Epidermal melanocyte (primary cell): Measurements from ENCODE around the gene LYL1.
A peak's percentile ranks its signal among the peaks of the same experiment; 100 is the strongest.

Source experiments
- DNase-seq: peaks from one replicate; pipeline ENCODE4 v3.0.0; 2011; ENCODE audit warnings: low spot score; ENCODE audit not compliant: insufficient read length

The LYL1 gene

DNA sequence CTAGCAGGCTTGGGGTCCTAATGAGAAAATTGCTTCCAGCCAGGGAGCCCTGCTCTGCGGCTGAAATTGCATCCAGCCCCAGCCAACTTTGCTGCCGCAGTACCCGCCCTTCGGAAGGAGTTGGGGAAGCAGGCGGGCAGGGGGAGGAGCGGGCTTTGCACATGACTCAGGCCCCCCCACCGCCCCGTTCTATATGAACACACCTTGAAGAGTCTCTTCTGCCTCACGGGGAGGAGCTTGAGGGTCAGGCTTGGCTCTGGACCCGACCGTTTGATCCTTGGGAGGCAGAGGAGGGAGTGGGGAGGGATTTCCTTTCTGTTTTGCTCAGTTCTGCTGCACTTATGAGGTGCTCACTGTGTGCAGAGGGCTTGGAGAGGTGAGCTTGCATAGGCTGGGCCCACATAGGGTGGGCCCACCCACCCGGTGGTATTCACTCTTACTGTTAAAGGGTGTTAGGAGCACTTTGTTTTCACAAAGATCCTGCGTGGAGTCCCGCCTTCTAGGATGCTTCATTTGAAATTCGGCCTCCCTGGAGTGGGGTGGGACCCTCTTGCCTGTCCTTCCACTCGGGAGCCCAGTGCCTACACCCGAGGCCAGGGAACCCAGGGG is 46.5 kb downstream of the LYL1 start:
- DNase-seq, result no peak

DNA sequence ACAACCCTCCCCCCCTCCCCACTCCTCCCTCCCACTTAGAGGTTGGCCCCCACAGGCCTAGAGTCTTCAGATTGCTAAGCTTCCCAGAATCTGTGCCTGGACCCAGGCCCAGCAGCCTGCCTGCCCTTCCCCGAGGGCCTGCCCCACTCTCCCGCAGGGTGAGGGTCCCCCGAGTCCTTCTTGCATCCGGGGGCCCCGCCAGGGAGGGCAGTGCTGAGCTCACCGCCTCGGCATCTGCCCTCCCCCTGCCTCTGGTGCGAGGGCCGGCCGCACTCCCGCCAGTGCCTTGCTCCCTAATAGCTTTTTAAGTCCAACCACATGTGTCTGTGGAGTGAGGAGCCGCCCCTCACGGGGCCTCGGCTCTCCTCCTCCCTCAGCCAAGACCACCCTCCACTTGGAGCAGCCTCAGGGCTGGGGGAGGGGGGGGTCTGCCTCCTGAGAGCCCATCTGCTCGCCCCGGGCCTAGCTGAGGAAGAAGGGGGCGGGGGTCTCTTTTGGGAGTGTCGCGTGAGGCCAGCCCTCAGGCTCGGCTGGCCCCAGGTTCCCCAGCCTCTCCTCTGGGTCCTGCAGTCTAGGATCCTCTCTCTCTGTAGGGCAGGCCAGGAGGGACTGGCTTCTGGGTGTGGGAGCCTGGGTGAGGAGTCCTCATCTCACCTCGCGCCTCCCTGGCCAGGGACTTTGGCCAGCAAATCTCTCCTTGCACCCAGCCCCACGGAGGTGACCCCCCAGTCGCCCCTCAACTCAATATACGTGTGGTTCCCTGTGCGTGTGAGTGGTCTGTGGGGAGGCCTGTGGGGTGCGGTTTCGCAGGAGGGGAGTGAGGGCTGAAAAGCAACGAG is 47.2 kb downstream of the LYL1 start:
- peak; percentile 57 for DNase-seq

DNA sequence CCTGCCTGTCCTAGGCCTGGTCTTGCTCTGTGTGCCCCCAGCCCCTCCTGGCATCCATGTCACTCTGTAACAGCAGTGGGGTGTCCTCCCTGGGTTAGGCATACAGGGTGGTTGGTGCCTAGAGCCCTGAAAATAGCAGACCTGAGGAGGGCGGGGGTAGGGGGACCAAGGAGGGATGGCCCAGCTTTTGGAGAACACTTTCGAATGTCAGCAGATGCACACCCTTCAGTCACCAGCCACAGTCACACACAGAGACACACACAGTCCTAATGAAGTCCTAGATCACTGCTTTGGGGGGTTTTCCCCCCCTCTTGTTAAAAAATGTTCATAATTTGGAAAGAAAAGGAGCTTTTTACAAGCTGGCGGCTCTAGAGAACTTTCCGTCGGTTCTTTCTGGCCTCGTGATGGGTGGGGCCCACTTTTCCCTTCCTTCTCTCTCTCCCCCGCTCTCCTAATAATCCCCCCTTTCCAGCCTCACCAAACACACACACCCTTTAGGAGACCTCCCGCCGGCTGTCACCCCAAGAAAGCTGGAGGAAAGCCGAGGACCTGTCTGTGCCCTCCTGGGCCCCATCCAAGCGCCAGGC is 47.9 kb downstream of the LYL1 start:
- peak; percentile 31 for DNase-seq

DNA sequence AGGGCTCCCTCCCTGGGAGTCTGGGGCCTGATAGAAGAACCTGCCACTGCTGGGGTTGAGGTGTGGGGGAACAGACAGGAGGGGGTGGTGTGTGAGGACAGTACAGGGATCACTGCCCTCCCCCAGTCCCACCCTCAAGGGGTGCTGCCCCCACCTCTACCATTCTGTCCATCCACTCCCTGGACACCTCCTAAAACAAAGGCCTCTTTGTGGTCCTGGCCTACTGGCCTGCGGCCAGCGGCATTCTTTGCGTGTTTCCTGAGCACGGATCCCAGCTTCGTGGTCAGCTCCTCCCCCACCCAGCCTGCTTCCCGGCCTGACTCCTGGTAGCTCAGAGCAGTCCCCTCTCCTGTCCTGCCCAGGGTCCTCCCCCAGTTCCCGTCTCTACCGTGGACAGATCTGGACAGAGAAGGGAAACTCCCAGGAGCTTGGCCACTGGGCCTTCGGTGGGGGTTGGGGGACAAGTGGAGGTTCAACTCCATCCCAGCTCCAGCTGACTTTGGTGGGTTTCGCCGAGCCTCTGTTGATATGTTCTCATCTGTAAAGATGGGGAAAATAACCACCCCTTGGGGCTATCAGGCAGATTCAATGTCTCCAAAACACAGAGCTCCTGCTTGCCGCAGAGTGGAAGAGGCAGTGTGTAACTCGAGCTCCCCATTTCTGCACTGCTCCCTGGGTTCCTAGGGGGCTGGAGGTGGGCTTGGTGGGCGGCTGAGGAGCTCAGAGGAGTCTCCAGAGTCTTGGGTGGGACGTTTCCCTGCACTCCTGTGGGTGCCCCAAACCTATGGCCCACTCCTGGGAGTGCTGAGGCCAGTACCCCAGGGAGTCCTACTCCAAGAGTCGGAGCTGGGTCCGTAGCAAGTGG is 48.7 kb downstream of the LYL1 start:
- peak; percentile 96 for DNase-seq

DNA sequence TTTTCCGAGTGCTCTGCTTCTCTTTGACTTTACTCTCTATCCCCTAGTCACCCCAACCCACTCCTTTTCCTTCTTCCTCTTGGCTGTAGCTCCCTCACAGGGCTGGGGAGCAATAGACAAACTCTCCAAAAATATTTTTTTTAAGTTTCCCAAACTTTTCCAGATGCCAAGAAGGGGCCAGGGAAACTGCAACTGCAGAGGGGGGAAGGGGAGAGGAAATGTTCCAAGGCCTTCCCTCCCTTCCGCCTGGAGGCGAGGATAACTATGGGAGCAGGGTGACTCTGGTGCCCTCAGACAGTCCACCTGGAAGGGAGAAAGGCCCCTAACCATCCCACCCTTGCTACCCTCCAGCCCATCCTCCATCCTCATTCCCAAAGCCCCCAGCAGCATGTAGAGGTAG is 49.4 kb downstream of the LYL1 start:
- no peak for DNase-seq

DNA sequence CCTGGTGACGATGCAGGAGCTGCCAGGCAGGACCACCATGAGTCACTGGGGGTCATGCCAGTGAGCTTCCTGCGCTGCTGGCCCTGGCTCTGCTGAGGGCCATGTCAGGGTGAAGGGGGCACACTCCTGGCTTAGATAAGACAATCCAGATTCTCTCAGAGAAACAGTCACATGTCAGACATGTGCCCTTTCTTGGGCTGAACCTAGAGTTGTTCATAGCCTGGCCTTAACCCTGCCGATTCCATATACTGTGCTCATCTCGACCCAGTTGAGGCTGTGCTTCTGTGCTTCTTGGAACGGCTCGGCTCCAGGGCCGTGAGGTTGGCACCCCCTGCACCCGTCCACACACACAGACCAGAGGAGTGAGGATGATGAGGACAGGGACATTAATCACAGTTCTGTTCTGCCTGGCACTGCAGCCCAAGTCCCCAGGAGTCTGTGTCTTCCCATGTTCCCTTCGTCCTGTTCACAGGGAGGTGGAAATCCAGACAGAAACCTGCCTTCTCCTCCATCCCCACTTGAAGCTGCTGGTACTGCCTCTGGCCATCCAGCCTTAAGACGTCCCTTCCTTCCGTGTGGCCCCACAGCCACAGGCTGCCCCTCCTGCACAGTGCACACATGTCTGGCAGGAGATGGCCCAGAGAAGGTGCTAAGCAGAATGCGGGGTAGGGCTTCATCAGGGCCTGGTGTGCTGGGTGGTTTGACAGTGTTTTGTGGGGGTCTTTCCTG is 50.0 kb downstream of the LYL1 start:
- no peak for DNase-seq

DNA sequence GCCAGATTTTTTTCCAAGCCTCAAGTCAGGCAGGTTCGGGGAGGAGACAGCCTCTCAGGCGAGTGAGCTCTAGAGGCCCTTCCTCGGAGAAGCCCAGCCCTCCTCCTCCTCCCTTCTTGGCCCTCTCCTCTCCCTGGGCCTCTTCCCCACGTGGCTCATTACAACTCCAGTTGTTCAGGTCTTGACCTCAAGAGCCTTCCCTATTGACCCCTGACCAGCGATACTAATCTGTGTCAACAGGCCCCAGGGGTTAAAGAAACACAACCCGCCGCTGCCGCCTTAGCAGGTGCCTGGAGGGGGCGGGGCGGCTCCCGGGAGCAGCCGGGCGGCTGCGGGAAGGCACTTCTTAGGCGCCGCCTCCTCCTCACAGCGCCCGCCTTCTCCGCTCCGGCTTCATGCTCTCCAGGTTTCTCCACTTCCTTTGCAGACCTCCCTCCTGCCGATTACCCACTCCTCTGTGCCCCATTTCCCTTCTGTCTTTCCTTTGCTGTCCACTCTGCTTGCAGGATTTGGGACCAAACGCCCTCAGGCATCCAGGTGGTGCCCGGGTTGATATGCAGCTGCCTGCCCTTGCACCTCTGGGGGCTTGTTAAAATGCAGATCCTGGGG is 51.0 kb downstream of the LYL1 start:
- no peak for DNase-seq

DNA sequence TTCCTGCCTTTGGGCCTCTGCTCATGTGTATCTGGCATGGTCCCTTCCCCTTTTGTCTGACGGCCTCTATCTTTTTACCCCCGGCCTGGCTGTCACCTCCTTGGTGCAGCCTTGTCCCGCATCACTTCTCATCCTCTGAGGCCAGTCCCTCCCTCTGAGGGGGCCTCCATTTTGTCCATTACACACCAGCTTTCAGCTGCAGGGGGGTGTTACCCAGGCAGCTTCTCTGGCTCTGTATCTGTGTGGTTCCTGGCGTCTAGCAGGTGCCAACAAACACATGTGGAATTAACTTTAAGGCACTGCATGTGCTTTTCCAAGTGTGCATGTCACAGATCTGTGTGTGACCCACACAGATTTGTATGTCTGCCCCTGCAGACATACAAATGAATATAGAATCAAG is 52.4 kb downstream of the LYL1 start:
- DNase-seq, result no peak
